HG03135 (cell line): Measurements from ENCODE around the gene NHERF1.

ENCODE experiments used
- ATAC-seq: cut with Tn5 transposase; IDR thresholded peaks from one replicate; pipeline ENCODE4 v1.9.1; 2021; ENCODE audit warnings: mild to moderate bottlenecking, moderate library complexity; ENCODE audit not compliant: unreplicated experiment

NHERF1 gene

GRCh38 chr17:74748529-74749278 lies at the start of gene NHERF1:
TSS of gene NHERF1 (plus strand) at chr17:74748628. CDS start at chr17:74748847, 219 bp downstream.
- ATAC-seq: peak; percentile 88

GRCh38 chr17:74699236-74699635 lies 49.2 kb upstream of the NHERF1 start:
- no peak for ATAC-seq

GRCh38 chr17:74702116-74702871 lies 46.1 kb upstream of the NHERF1 start:
- ATAC-seq: no peak

GRCh38 chr17:74703311-74703710 lies 45.1 kb upstream of the NHERF1 start:
- no peak for ATAC-seq

- ATAC-seq: no peak
These were observed 43.9 kb upstream of the NHERF1 start for GRCh38 chr17:74704544-74704943.

GRCh38 chr17:74711058-74711824 lies 37.2 kb upstream of the NHERF1 start:
- ATAC-seq: no peak

GRCh38 chr17:74712301-74712700 lies 36.1 kb upstream of the NHERF1 start:
- ATAC-seq: no peak

GRCh38 chr17:74712756-74713155 lies 35.7 kb upstream of the NHERF1 start, which contains the start of gene CD300LF:
TSS of gene CD300LF (minus strand) at chr17:74712923. CDS start at chr17:74712866, 57 bp downstream.
- ATAC-seq: no peak

GRCh38 chr17:74713171-74713755 lies 35.2 kb upstream of the NHERF1 start:
- no peak for ATAC-seq

- ATAC-seq: no peak
These were observed 33.3 kb upstream of the NHERF1 start for GRCh38 chr17:74715144-74715543.

GRCh38 chr17:74720506-74720905 lies 27.9 kb upstream of the NHERF1 start:
- ATAC-seq: no peak

- ATAC-seq: no peak
These were observed 25.6 kb upstream of the NHERF1 start for GRCh38 chr17:74722782-74723181.

GRCh38 chr17:74723891-74724290 lies 24.5 kb upstream of the NHERF1 start:
- ATAC-seq: no peak

- no peak for ATAC-seq
These were observed 23.3 kb upstream of the NHERF1 start for GRCh38 chr17:74725111-74725510.

GRCh38 chr17:74728033-74728701 lies 20.3 kb upstream of the NHERF1 start:
- ATAC-seq: no peak

- no peak for ATAC-seq
These were observed 19.7 kb upstream of the NHERF1 start for GRCh38 chr17:74728702-74729075.

GRCh38 chr17:74729368-74729767 lies 19.1 kb upstream of the NHERF1 start:
- no peak for ATAC-seq

GRCh38 chr17:74729866-74730265 lies 18.6 kb upstream of the NHERF1 start:
- ATAC-seq: no peak

GRCh38 chr17:74730491-74731346 lies 17.7 kb upstream of the NHERF1 start:
- no peak for ATAC-seq

GRCh38 chr17:74731347-74731605 lies 17.2 kb upstream of the NHERF1 start:
- ATAC-seq: no peak
